ENCODE measurements around the gene QSOX1. TPM values are rescaled to one million over a fixed set of nuclear protein-coding genes. Genes with fewer than 3 reads are reported as not detected.

The QSOX1 gene
- total and polyA plus RNA-seq, 2 of the 4 experiments (the other 2 are of a cell fraction), result 102 to 791 TPM

DNA sequence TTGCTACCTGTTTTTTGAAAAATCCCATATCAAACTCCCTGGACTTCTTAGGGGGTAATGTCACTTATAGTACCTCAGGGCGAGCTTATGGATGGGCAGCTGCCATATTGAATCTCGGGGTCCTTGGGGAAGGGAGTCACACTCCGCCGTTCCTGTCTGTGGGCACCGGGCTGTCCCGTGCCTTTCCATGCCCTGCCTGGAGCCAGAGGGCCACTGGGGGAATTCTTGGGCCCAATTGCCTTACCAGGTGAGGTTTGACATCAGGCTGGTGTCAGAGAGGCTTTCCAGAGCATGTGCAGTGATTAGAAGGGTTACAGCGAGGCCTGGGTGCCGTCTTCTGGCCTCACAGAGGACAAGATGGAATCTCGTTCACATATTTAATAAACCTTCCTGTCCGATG, 28.8 kb downstream of the QSOX1 start:
- H3K23ac ChIP-seq (ENCODE audit: low read depth, low read length), result no peak overlapping the region
- dilution Hi-C loops (cut with HindIII; ENCODE audit: low sequenced_read_pairs, unreplicated experiment) (no loop called here), in situ Hi-C loops (cut with MboI; ENCODE audit: low sequenced_read_pairs) (loop anchor here (10.0 kb wide), 1 partner anchor 309 kb away; the partner anchor contains the start of gene TOR1AIP2), intact Hi-C loops (cut with micrococcal nuclease) (no loop called here)
- H3K56ac ChIP-seq (ENCODE audit: extremely low read depth, insufficient read depth, low read length), result no peak overlapping the region
- H2AK9ac ChIP-seq (replicated peaks; ENCODE audit: low read depth, low read length, poor library complexity), result no peak overlapping the region
- H2BK20ac ChIP-seq (ENCODE audit: low read depth, low read length), result no peak overlapping the region
- H3K4me3 ChIP-seq (ENCODE audit: insufficient read depth, low read depth, low read length), result no peak overlapping the region
- no peaks in the 10 kb centered on the region for H3K4me1 ChIP-seq (ENCODE audit: control insufficient read depth, insufficient read depth, low read length)
- peaks cover 31% of the 10 kb centered on the region for H4K20me1 ChIP-seq (ENCODE audit: insufficient read depth, low read length)
- H3K79me1 ChIP-seq (ENCODE audit: low read depth in 1 of 2, low read length in 2 of 2), result peaks cover 11 to 56% of the 10 kb centered on the region in 2 experiments; a peak in 3 of 4 replicates
- H2AFZ ChIP-seq (replicated peaks; ENCODE audit: low read length, poor library complexity), result no peak overlapping the region
- no peak overlapping the region for H3K4ac ChIP-seq (ENCODE audit: low read depth, low read length)
- H2BK120ac ChIP-seq (ENCODE audit: low read depth, low read length), result no peak overlapping the region
- no peak for ATAC-seq (ENCODE audit: low read depth)
- no peak overlapping the region for H2BK5ac ChIP-seq (ENCODE audit: low read depth, low read length, poor library complexity, severe bottlenecking)
- no peak overlapping the region for H2BK15ac ChIP-seq (ENCODE audit: low read depth, low read length)
- no peaks in the 10 kb centered on the region for H3K9me1 ChIP-seq (ENCODE audit: insufficient read depth, low read length)
- ChIA-PET CTCF (no interaction called here), POLR2A (ENCODE audit: unreplicated experiment) (no interaction called here)
- no peak overlapping the region for H4K91ac ChIP-seq (ENCODE audit: insufficient read depth, low read depth, low read length)
- H3K18ac ChIP-seq (ENCODE audit: low read depth, low read length), result no peak overlapping the region
- no peak overlapping the region for H3K27ac ChIP-seq (ENCODE audit: insufficient read depth, low read length)
- TF ChIP-seq RAD21 (IDR thresholded peaks at IDR 0.05; ENCODE audit: low read length) (no peak), CTCF (conservative IDR thresholded peaks at IDR 0.05; ENCODE audit: low read depth, low read length) (no peak), USF2 (IDR thresholded peaks at IDR 0.05; ENCODE audit: low read depth, low read length) (no peak), POLR2A (IDR thresholded peaks at IDR 0.05; ENCODE audit: low read depth, low read length) (no peak)
- no peak overlapping the region for H4K8ac ChIP-seq (ENCODE audit: low read depth in 2 of 2, low read length in 2 of 2)
- no peak overlapping the region for H2AK5ac ChIP-seq (ENCODE audit: low read depth, low read length)
- no peak for DNase-seq
- 97% methylated on average over 4 of the region's 10 CpGs; no CpG with 5 or more reads in 1 of the 2 experiments for WGBS, 2 experiments (ENCODE audit: extremely low coverage in 2 of 2, insufficient read length in 1 of 2)
- no peak overlapping the region for H3K9ac ChIP-seq (ENCODE audit: low read depth, low read length)
- H3K14ac ChIP-seq (replicated peaks; ENCODE audit: low read depth, low read length), result no peak overlapping the region
- no peak overlapping the region for H3K4me2 ChIP-seq (ENCODE audit: low read depth, low read length)
- H4K5ac ChIP-seq (ENCODE audit: low read depth, low read length), result no peak overlapping the region
- H3K27me3 ChIP-seq (ENCODE audit: control insufficient read depth, insufficient read depth, low read length), result no peaks in the 10 kb centered on the region
- no peaks in the 10 kb centered on the region for H3K9me3 ChIP-seq (ENCODE audit: control insufficient read depth, insufficient read depth, low read length)
- peaks cover 95% of the 10 kb centered on the region for H3K36me3 ChIP-seq (ENCODE audit: control insufficient read depth, insufficient read depth, low read length)
- no TSS peak for BruUV-seq (replicated peaks)
